ENCODE results near the gene RHBDL2.

Gene RHBDL2

GRCh38 chr1:38867208-38867607 is 74.4 kb downstream of the RHBDL2 start:
- Mint-ChIP-seq H3K27ac (no peak overlapping the region), H3K27me3 (ENCODE audit: low read depth, poor library complexity) (no peaks in the 10 kb centered on the region), H3K4me1 (peaks cover 12% of the 10 kb centered on the region), H3K36me3 (ENCODE audit: low read depth) (peaks cover 33% of the 10 kb centered on the region), H3K9me3 (no peaks in the 10 kb centered on the region), H3K4me3 (no peak overlapping the region)
- DNase-seq: no peak
- TF ChIP-seq CTCF (IDR thresholded peaks at IDR 0.05): no peak

GRCh38 chr1:38865112-38865715 is 76.4 kb downstream of the RHBDL2 start:
- H3K9me3 Mint-ChIP-seq: no peaks in the 10 kb centered on the region
- no peak for TF ChIP-seq CTCF (IDR thresholded peaks at IDR 0.05)
- H3K36me3 Mint-ChIP-seq (ENCODE audit: low read depth): peaks cover 24% of the 10 kb centered on the region
- no peaks in the 10 kb centered on the region for H3K27me3 Mint-ChIP-seq (ENCODE audit: low read depth, poor library complexity)
- no peak overlapping the region for H3K27ac Mint-ChIP-seq
- peaks cover 20% of the 10 kb centered on the region for H3K4me1 Mint-ChIP-seq
- no peak overlapping the region for H3K4me3 Mint-ChIP-seq
- no peak for DNase-seq

- no peak for DNase-seq
- peaks cover 39% of the 10 kb centered on the region for H3K4me1 Mint-ChIP-seq
- no peaks in the 10 kb centered on the region for H3K27me3 Mint-ChIP-seq (ENCODE audit: low read depth, poor library complexity)
- peak overlapping the region; percentile 93 for H3K4me3 Mint-ChIP-seq
- no peak for TF ChIP-seq CTCF (IDR thresholded peaks at IDR 0.05)
- H3K9me3 Mint-ChIP-seq: no peaks in the 10 kb centered on the region
- H3K27ac Mint-ChIP-seq: peak overlapping the region; percentile 40
- peaks cover 8% of the 10 kb centered on the region for H3K36me3 Mint-ChIP-seq (ENCODE audit: low read depth)
These were observed 81.2 kb downstream of the RHBDL2 start for GRCh38 chr1:38860454-38860795.

GRCh38 chr1:38859561-38860453 is 81.8 kb downstream of the RHBDL2 start, which contains the start of gene RRAGC:
Gene RRAGC (minus strand): TSS chr1:38859772. CDS start chr1:38859646, 126 bp downstream.
- no peaks in the 10 kb centered on the region for H3K9me3 Mint-ChIP-seq
- H3K36me3 Mint-ChIP-seq (ENCODE audit: low read depth): peaks cover 14% of the 10 kb centered on the region
- no peaks in the 10 kb centered on the region for H3K27me3 Mint-ChIP-seq (ENCODE audit: low read depth, poor library complexity)
- TF ChIP-seq CTCF (IDR thresholded peaks at IDR 0.05): no peak
- H3K27ac Mint-ChIP-seq: peak within 1 kb of the TSS; percentile 57
- peak within 1 kb of the TSS; percentile 93 for H3K4me3 Mint-ChIP-seq
- peaks cover 39% of the 10 kb centered on the region for H3K4me1 Mint-ChIP-seq
- peak; percentile 99 for DNase-seq

- Mint-ChIP-seq H3K4me1 (peaks cover 39% of the 10 kb centered on the region), H3K27me3 (ENCODE audit: low read depth, poor library complexity) (no peaks in the 10 kb centered on the region), H3K4me3 (peak overlapping the region; percentile 93), H3K36me3 (ENCODE audit: low read depth) (peaks cover 20% of the 10 kb centered on the region), H3K9me3 (no peaks in the 10 kb centered on the region), H3K27ac (peak overlapping the region; percentile 57)
- TF ChIP-seq CTCF (IDR thresholded peaks at IDR 0.05): no peak
- no peak for DNase-seq
These were observed 82.6 kb downstream of the RHBDL2 start for GRCh38 chr1:38858833-38859560.
